Thoracic aorta (tissue), 2 donors: ENCODE data around the gene PSMB10. TPM values are rescaled to one million over a fixed set of nuclear protein-coding genes. Genes with fewer than 3 reads are reported as not detected.

Source experiments
- ATAC-seq: fragments of 150-250 bp; one replicate; pipeline ENCODE4 v1.8.0; 2017; ENCODE audit warnings: low read depth; ENCODE audit not compliant: insufficient number of reproducible peaks, low FRiP score
- DNase-seq: peaks from one replicate; pipeline ENCODE4 v3.0.0-alpha.2; 2020; ENCODE audit warnings: low spot score
- H3K27ac ChIP-seq, 2 donors: fragments of 200-600 bp; sonication (generic); 1 replicate in 1 of 2; 2 replicates in 1 of 2; pipeline ENCODE4 v1.5.1; 2016; ENCODE audit warnings: mild to moderate bottlenecking in 2 of 2, moderate library complexity in 2 of 2
- H3K27me3 ChIP-seq: fragments of 200-600 bp; sonication (generic); replicated peaks from 2 replicates; pipeline ENCODE4 v1.6.0; 2016; ENCODE audit warnings: mild to moderate bottlenecking; ENCODE audit not compliant: insufficient read depth
- H3K36me3 ChIP-seq: fragments of 200-600 bp; sonication (generic); one replicate; pipeline ENCODE4 v1.5.1; 2016
- H3K4me1 ChIP-seq, 2 donors: fragments of 200-600 bp; sonication (generic); 1 replicate in 1 of 2; 2 replicates in 1 of 2; pipeline versions ENCODE4 v1.5.1 to v1.6.0; 2016; ENCODE audit warnings: low read depth in 2 of 2, mild to moderate bottlenecking in 1 of 2; ENCODE audit not compliant: control insufficient read depth in 1 of 2
- H3K4me3 ChIP-seq: fragments of 200-600 bp; sonication (generic); 2 replicates; pipeline ENCODE4 v1.5.1; 2016; ENCODE audit warnings: mild to moderate bottlenecking
- H3K9me3 ChIP-seq: fragments of 200-600 bp; sonication (generic); 2 replicates; pipeline ENCODE4 v1.5.1; 2016
- CTCF ChIP-seq: fragments of 200-600 bp; sonication (generic); IDR thresholded peaks from one replicate; pipeline ENCODE4 v1.5.1; 2019; ENCODE audit warnings: antibody characterized with exemption
- total RNA-seq, 2 donors: library from RNA; depleted of rRNA; stranded (reverse); fragments of >200 nt; gene quantifications; one replicate each; pipeline versions ENCODE4 v1.1.0 to v1.2.3, GENCODE V29; 2016

The PSMB10 gene
- total RNA-seq, 2 donors from 2014 or later, result 19.8 to 52.7 TPM

GRCh38 chr16:67935101-67935401 is 1.6 kb downstream of the PSMB10 start:
- H3K4me1 ChIP-seq, result peaks cover 17 to 21% of the 10 kb centered on the region in 2 donors
- no peak for ATAC-seq
- peaks cover 11% of the 10 kb centered on the region for H3K36me3 ChIP-seq
- no peaks in the 10 kb centered on the region for H3K27me3 ChIP-seq
- H3K9me3 ChIP-seq, result no peaks in the 10 kb centered on the region
- peak overlapping the region; percentile 100 for H3K4me3 ChIP-seq
- peak overlapping the region; percentile 87 to 89 for H3K27ac ChIP-seq
- no peak for DNase-seq
- TF ChIP-seq CTCF, result no peak

DNA sequence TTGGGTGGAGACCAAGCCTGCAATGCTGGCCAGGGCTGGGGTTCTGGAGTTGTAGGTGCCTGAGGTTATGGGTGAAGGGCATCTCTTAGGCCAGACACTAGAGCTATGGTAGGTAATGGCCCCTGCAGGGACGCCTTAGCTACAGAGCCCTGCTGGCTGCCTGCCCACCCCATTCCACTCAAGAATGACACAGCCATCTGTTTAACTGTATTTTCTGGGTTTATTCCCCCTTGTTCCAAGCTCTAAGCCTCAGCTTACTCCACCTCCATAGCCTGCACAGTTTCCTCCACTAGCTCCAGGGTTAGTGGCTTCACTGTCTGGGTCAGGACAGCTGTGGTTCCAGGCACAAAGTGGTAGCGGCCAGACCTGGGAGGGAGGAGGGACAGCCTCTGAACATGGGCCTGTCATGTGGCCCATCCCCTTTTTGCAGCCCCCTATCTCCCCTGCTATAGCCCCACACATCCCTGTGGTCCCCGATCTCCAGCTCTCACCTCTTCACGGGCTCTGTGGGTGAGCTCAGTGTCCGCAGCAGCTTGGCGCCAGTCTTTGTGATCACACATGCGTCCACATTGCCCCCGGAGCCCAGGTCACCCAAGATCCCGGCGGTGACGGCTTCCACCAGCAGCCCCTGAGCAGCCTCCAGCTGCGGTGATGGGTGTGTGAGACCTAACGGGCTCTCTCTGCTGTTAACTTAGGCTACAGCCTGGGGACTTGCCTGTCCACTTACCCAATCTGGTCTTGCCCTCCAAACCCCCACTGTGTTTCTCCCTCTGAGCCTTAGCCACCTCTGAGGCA is 2.1 kb downstream of the PSMB10 start:
- no peak for DNase-seq
- H3K36me3 ChIP-seq, result peaks cover 11% of the 10 kb centered on the region
- H3K4me3 ChIP-seq, result peak overlapping the region; percentile 100
- peak overlapping the region in 1 of 2 donors; percentile 89 for H3K27ac ChIP-seq
- H3K27me3 ChIP-seq, result no peaks in the 10 kb centered on the region
- H3K9me3 ChIP-seq, result no peaks in the 10 kb centered on the region
- H3K4me1 ChIP-seq, result peaks cover 17 to 21% of the 10 kb centered on the region in 2 donors
- TF ChIP-seq CTCF, result no peak
- ATAC-seq, result no peak

DNA sequence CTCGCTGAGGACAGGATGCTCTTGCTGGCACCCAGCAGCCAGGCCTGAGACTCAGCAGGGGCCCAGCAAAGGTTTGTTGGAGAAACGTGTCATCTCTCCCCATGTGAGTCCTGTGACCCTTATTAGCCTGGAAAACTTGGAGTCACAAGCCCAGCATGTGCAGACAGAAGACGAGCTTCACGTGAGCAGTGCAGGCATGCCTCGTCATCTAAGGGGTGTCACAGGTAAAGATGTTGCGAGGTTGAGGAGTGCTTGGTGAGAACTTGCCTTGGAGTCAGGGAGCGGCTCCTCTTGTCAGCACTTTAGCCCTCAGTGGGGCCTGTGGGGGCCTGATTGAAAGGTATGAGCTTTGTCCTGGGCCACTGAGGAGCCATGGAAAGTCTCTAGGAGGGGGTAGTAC is 2.8 kb downstream of the PSMB10 start:
- Histone ChIP-seq H3K27ac (no peak overlapping the region), H3K36me3 (peaks cover 14% of the 10 kb centered on the region), H3K27me3 (no peaks in the 10 kb centered on the region), H3K9me3 (no peaks in the 10 kb centered on the region), H3K4me3 (no peak overlapping the region), H3K4me1 (peaks cover 17 to 21% of the 10 kb centered on the region in 2 donors)
- ATAC-seq, result no peak
- no peak for DNase-seq
- no peak for TF ChIP-seq CTCF

GRCh38 chr16:67932462-67932840 is 4.2 kb downstream of the PSMB10 start:
- ATAC-seq, result no peak
- H3K9me3 ChIP-seq, result no peaks in the 10 kb centered on the region
- H3K4me3 ChIP-seq, result no peak overlapping the region
- H3K27ac ChIP-seq, result no peak overlapping the region
- H3K4me1 ChIP-seq, result peaks cover 16 to 20% of the 10 kb centered on the region in 2 donors
- TF ChIP-seq CTCF, result no peak
- peaks cover 20% of the 10 kb centered on the region for H3K36me3 ChIP-seq
- DNase-seq, result no peak
- H3K27me3 ChIP-seq, result no peaks in the 10 kb centered on the region

GRCh38 chr16:67931712-67932461 is 4.8 kb downstream of the PSMB10 start, which contains the start of gene CTRL:
Gene CTRL (minus strand): TSS chr16:67931862. CDS start chr16:67931852, 10 bp downstream.
- DNase-seq (no peak), ATAC-seq (no peak)
- Histone ChIP-seq H3K27me3 (no peaks in the 10 kb centered on the region), H3K36me3 (peaks cover 22% of the 10 kb centered on the region), H3K4me1 (peaks cover 11 to 17% of the 10 kb centered on the region in 2 donors), H3K4me3 (no peak within 1 kb of the TSS), H3K9me3 (no peaks in the 10 kb centered on the region), H3K27ac (no peak within 1 kb of the TSS)
- no peak for TF ChIP-seq CTCF
